GM11168 (cell line): ENCODE measurements around the gene PPARA.
"Not testable (repeated sequence)": the region's sequence is repeated elsewhere in the genome, so short reads cannot be mapped to it uniquely, and the experiment has no call there.

Experiments
- in situ Hi-C: fragments of 300-500 bp; cut with MboI; formaldehyde crosslinking; loops from one replicate; pipeline ENCODE4 v1.12.0; 2022; ENCODE audit warnings: low sequenced_read_pairs; ENCODE audit not compliant: unreplicated experiment

The PPARA gene

DNA sequence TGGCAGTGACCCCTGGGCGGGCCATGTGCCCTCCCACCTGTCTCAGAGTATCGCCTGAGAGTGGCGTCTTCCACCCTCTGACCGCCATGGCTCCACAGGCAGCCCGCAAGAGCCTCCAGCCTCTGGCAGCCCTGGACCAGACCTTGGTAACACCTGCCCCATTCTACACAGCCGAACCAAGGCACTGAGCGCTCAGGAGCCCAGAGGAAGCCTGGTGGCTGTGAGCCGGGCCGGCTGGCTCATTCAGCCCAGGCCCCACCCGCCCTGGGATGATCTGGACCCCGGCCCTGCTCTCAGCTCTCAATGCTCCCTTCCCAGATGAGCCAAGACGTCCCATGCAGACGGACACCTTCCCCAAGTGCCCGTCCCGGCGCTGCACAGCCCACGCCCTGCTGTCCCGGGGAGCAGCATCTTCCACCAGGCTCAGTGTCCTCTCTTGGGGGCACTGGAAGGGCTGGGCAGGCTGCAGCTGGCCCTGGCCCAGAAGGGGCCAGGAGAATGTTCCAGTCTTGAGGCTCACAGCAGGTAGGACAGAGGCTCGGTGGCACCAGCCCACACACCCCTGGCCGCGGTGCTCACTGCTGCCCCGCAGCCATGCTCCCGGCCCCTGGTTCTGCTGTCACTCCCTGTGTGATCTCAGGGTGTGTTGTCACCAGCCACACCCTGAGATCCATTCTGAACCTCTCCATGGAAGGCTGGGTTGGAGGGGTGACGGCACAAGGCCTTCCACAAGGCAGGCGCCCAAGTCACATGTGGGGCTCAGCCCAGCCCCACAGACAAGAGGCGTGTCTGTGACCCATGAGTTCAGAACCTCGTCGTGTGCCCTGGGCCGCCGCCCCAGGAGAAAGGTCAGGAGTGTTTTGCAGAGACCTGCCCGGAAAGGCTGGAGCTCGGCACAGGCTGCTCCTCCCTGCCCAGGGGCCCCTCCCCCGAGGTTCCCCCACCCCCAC is 24.2 kb upstream of the PPARA start:
- in situ Hi-C loops = no loop called here

DNA sequence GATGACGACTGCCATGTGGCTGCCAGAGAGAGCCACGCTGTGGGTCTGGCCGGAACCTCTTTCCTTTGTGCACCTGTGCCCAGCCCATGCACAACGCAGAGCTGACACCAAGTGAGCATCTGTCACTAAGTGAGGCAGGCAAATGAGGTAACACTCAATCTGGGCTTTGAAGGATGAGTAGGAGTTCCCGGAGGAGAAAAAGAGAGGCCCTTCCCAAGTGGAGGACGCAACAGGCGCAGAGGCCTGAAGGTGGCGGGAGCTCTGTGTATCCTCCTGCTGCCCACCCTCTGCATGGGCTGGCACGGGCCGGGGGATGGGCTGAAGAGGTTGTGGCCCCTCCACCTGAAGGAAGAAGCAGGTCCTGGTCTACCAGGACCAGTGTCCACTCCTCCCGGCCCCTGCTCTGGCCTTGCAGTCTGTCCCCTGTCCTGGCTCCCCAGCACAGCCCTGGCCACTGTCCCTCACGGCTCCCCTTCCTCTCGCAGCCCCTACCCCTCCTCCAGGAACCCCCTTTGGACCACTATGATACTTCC is 23.4 kb upstream of the PPARA start:
- in situ Hi-C loops = no loop called here

DNA sequence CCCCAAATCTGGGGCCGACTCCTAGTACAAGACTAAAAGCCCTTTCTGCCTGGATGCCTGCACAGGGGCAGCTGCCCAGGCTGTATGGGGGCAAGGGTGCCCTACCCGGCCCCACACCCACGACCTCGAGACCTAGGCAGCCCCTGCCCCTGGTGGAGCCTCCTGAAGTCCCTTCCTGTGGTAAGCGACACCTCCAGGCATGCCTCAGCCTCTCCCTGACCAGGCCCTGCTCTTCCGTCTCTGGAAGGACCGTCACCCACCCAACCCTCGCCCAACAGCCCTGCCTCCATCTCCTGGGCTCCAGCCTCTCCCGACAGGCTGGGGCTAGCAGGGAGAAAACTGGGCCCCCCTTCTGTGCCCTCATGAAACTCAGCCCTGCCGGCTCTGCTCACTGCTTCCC is 22.8 kb upstream of the PPARA start:
- in situ Hi-C loops = no loop called here

DNA sequence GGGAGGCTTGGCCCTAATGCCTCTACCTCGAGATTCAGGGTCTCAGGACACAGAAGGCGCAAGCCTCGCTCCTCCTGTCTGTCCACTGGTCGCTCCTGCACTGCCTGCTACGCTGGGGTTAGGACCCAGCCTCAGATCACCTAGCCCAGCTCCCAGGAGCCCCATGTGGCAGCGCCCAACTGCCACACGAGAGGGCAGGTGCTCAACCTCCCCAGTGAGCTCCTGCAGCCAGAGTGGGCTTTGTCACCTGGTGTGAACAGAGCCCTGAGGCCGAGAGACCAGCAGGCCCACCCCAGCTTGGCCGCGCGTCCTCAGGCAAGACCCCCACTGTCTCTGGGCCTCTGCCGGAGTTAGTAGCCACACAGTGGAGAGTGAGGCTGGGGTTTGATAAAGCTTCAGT is 21.7 kb upstream of the PPARA start:
- in situ Hi-C loops = no loop called here

DNA sequence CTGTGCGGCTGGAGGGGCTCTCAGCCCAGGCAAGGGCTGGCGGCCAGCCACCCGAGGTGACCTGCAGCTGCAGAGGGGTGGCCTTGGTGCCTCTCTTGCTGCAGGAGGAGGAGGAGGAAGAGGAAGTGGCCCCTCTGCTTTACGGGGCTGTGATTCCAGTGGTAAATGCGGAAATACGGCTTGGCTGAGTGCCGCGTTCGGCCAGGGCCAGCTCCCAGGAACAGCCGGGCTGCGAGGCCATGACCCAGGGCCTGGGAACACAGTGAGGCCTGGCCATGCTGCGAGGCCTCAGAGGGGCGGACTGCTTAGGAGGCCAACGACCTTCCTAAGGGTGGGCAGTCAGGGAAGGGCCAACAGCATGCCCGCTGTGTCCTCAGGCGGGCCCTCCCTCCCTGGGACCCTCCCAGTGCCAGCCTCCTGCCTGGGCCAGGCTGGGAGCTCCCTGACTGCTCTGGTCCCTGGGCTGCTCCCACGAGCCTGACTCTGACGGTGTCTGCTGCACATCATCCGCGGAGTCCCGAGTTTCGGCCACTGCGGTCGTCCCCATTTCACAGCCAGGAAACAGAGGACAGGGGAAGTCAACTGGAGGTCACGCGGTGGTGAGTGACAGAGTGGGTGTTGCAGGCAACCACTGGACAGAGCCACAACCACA is 20.8 kb upstream of the PPARA start:
- in situ Hi-C loops = loop anchor here (5.0 kb wide), 1 partner anchor 168 kb away; the partner anchor contains the start of gene GTSE1

DNA sequence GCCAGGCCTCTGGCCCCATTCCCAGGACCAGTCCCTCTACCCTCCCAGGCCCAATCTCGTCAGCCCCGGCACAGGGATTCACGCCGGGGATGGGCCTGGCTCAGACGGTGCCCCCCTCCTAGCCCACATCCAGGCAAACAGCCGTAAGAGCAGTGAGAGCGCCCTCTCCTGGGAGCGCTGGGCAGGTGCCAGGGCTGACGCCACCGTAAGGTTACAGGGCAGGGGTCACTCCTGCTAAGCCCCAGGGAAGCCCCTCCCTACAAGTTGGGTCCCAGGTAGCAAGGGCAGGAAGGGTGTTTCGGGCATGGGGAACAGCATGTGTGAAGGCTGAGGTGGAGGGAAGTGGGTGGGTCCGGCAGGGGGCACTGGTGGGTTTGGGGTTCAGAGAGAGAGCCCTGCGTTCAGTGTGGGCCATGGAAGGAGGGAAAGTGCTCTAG is 19.2 kb upstream of the PPARA start:
- in situ Hi-C loops = loop anchor here (5.0 kb wide), 1 partner anchor 166 kb away; the partner anchor contains the start of gene GTSE1

DNA sequence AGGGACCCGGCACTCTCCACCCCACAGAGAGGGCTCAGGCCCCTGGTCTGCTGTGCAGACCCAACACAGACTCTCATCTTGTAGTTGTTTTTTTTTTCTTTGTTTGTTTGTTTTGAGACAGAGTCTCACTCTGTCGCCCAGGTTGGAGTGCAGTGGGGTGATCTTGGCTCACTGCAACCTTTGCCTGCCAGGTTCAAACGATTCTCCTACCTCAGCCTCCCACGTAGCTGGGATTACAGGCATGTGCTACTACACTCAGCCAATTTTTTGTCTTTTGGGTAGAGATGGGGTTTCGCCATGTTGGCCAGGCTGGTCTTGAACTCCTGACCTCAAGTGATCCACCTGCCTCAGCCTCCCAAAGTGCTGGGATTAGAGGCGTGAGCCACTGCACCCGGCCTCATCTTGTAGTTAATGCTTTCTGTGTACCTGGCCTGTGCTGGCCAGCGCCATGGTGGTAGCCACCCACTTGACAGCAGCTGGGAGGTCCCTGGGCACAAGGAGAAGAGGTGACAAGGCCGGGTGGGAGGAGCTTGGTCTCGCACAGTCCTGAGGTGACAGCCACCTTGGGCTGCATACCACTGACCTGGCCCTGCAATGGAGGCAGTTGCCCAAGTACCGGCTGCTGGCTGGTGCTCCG is 18.0 kb upstream of the PPARA start:
- in situ Hi-C loops = loop anchor here (5.0 kb wide), 1 partner anchor 165 kb away; the partner anchor contains the start of gene GTSE1

DNA sequence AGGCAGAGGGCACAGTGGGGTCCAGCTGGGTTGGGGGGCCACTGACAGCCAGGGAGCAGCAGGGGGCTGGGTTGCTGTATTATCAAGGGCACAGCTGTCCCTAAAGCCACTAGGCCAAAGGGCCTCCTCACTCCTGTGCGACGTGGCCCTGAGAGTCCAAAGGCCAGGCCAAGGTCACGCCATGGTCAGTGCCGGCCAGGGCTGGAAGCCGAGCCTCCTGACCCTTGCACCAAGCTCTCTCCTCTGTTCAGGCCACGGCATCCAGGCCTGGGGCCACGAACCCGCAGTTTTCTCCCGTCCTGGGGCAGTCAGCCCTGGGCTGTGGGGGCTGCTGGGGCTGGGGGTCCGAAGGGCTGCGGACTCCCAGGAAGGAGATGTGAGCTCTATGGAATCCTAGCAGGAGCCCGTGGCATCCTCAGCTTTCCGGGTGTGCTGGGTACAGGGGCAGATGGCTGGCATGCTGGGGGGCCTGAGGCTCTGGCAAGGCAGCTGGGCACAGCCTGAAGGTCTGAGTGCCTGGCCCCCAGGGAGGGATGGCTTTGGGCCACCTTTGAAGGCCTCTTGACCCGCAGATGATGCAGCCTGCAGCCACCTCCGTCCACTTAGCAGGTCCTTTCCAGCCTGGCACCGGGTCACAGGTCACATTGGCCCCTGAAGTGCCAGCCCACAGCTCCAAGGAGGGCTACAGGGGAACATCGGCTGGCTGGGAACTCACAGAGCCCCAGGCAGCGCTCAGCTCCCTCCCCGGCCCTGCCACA is 17.3 kb upstream of the PPARA start:
- in situ Hi-C loops = loop anchor here (5.0 kb wide), 1 partner anchor 164 kb away; the partner anchor contains the start of gene GTSE1

DNA sequence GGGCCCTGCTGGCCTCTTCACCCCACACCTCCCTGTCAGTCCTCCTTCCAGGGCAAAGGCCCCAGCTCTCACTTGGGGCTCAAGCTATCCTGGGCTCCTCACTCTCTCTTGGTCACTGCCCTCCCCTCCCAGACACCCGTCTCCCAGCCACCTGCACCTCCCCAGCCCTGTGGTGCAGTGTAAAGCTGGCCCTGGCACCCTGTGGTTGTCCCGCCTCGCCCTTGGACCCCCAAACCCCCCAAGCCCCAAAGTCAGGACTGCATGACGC is 16.8 kb upstream of the PPARA start:
- in situ Hi-C loops = loop anchor here (5.0 kb wide), 1 partner anchor 164 kb away; the partner anchor contains the start of gene GTSE1

DNA sequence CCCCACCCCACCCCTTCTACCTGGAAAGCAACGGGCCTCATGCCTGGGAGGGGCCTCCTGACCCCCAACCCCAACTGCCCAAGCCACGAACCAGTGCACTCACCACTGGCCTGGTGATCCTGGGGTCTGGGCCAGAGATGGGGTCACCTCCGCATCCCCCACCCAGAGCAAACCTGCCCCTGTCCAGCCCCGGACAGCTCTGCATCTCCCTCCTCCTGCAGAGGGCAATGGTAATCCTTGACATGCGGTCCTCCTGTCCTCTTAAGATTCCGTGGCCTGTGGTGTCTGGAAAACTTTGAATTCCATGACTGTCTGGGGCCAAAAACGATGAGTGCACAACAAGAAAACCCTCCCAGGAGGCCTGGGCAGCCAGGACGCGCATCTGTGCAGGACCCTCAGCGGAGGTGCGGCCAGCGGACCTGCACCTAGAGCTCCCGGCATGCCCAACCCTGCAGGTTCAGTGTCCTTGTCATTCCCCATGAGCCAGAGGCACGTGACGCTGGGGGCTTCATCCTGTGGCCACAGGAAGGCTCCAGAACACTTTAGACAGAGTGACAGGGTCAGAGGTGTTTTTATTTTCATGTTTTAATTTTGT is 16.1 kb upstream of the PPARA start:
- in situ Hi-C loops = loop anchor here (5.0 kb wide), 1 partner anchor 163 kb away; the partner anchor contains the start of gene GTSE1

DNA sequence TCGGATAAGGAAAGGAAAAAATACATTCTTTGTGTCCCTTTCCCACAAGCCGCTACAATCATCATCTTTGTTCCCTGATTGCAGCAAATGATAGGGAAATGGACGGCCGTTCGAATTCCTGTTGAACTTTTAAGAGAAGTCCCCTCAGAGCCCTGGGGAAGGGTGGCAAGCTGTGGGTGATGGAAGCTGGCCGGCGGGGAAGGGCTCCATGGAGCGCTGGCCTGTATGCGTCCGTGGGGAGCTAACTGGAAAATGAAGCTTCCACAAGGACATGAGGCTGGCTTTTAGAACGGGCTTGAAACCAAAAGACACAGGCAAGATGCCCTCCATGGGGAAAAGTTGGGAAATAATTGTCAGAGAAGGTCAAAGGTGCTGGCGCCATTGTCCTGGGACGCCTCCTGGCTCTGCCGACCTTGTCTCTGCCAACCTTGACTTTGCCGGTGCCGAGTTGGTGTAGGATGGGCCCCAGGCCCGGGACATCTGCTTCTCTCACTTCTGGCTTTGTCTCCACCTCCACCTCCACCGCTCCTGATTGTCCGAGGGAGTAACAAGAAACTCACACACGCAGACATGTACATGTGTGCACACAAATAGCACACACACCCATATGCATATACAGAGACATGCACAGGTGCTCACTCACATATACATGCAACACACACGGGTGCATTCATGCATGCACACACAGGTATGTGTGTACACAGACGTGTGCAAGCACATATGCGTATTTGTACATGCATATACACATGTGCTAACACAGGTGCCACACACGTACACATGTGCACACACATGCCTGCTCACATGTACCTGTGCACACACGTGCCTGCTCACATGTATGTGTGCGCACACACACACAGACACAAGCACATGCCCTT is 14.5 kb upstream of the PPARA start:
- in situ Hi-C loops = no loop called here

DNA sequence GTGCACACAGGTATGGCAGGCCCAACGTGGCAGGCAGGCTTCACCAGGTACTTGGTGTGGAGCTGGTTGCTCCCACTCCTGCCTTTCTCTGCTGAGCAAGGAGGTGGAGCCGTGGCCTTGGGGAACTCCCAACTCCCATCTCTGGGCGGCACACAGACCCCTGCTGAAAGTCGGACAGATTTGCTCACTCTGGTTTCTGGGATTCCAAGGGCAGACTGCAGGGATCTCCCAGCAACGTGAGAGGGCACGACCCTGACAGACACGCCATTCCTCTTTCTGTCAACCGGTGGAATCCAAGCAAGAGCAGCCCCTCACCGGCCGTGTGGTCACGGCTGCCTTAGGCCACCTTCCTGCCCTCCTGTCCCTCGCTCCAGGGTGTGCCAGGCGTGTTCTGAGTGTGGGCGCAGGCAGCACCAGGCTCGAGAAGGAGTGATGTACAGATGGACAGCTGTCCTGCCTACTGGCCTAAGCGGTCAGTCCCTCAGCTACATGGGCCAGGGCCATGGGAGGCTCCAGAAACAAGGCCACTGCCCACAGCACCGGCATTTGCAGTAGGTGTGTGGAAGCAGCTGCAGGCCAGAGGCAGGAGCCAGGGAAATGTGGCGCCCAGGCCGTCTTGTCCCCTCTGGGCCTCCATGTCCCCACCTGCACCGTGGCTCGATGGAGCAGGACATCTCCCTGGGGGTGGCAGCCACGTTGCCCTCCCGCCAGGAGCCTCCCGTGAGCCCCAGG is 13.7 kb upstream of the PPARA start:
- in situ Hi-C loops = no loop called here

DNA sequence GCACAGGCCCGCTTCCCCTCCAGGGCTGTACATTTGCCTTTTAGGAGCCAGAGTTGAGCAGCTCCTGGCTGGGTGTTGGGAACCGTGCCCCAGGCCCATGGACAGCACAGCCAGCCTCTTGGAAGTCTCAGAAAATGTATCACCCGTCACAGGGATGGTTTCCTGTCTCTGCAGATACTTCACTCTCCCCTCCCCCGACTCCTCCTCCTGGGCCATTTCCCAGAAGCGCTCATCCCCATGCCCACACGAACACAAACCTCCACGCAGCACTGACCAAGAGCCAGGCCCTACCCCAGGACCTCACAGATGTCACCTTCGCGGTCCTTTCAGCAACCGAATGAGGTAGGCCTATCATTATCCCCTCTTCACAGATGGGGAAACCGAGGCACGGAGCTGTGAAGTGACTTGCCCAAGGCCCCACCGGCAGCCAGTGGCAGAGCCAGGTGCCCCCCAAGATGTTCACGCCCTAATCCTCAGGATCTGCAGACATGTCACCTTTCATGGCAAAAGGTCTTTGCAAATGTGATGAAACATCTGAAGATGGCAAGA is 13.0 kb upstream of the PPARA start:
- in situ Hi-C loops = no loop called here

DNA sequence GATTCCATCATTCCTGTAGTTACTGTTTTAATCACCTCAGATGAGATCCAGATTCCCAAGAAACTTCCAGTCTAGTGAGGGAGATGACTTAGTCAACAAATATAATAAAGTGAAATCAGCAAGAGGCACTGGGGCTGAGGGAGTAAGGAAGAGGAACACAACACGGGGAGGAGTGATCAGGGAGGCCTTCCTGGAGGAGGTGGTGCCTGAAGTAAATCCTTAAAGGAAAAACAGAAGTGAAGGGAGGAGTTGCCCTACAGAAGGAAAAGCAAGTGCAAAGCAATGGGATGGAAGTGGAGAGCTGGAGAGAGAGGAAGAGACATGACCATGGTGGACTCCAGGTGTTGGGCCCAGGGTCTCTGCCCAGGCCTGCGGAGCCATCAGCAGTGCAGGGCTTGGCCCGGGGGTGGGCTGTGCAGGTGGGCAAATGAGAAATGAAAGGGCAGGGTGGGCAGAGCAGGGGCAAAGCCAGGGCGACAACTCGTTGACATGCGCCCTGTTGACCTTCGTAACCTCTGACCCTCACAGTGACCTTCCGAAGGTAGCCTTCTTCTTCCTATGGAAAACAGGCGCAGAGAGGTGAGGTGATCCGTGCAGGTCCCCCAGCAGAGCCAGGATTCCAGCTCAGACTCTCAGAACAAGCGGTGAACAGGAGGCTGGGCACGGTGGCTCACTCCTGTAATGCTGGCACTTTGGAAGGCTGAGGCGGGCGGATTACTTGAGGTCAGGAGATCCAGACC is 12.1 kb upstream of the PPARA start:
- in situ Hi-C loops = no loop called here

DNA sequence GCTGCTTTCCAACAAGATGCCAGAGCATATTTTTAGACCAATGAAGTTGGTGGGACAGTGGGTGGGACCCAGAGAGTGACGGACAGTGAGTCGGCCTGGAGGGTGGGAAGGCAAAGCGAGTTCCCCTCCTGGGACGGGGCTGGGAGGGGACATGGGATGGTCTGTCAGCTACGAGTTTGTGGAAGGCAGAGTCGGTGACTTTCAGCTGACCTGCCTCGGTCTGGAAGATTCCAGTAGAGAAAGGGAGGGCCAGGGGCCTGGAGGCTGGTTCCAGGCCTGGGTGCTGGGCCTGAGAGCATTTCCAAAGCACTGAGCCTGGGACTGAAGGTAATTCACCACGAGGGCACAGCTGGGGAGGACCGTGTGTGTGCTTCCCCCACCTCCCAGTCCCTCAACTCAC is 10.9 kb upstream of the PPARA start:
- in situ Hi-C loops = not testable (repeated sequence)

DNA sequence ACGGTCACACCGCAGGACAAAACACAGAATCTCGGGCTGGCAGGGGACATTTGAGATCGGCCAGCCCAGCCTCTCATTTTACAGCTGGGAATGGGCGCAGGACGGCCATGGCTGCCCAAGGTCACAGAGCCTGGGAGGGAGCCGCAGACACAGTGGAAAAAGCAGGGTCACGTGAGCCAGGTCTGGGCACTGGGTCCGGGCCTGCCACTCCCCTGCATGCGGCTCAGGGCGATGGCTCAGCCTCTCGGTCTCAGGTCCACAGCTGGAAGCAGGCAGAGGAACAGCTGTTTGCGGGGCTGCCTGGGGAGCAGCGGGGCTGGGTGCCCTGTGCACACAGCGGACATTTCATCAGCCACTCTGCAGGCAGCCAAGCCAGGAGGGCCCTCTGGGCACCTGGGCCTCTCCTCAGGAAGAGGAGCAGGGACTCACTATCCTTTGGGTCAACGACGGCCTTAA is 10.4 kb upstream of the PPARA start:
- in situ Hi-C loops = no loop called here
